Measurements from ENCODE around the gene FAM180B.

The FAM180B gene

DNA sequence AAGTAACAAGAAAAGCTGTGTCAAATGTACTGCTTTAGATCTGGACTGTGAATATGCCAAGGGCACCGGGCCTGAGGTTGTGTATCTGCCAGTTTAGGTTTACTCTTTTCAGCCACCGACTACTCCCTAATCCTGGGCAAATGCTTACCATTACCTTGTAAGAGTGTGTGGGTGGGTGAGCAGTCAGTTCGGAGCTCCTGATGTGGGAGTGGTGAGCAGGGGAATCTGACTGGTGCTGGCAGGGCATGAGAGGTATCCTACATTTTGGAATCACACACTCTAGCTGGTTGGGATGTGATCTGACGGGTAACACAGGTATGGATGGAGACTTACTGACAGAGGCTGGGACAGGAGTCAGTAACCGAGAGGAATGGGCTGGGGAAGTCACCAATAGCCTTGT lies 2.6 kb upstream of the FAM180B start:
- TF ChIP-seq ZNF837 (tag by site-specific recombination; IDR thresholded peaks at IDR 0.05): no peak
- TF ChIP-seq ZNF248 (tag by site-specific recombination; IDR thresholded peaks at IDR 0.05): no peak
- TF ChIP-seq OSR2 (tag by site-specific recombination; IDR thresholded peaks at IDR 0.05): no peak
- TF ChIP-seq EGR2 (tag by site-specific recombination; IDR thresholded peaks at IDR 0.05; ENCODE audit: low read depth): peak; percentile 38; the same call in 1 of the 2 replicates
- TF ChIP-seq OVOL3 (tag by site-specific recombination; IDR thresholded peaks at IDR 0.05): no peak
- TF ChIP-seq ZNF776 (tag by site-specific recombination; IDR thresholded peaks at IDR 0.05; ENCODE audit: borderline replicate concordance): no peak
- TF ChIP-seq ZNF555 (tag by site-specific recombination; conservative IDR thresholded peaks at IDR 0.05): no peak
- no peak for TF ChIP-seq ZNF623 (tag by site-specific recombination; IDR thresholded peaks at IDR 0.05)
- no peak for TF ChIP-seq ZNF610 (tag by site-specific recombination; IDR thresholded peaks at IDR 0.05; ENCODE audit: borderline replicate concordance)
- TF ChIP-seq, protein P1, sequence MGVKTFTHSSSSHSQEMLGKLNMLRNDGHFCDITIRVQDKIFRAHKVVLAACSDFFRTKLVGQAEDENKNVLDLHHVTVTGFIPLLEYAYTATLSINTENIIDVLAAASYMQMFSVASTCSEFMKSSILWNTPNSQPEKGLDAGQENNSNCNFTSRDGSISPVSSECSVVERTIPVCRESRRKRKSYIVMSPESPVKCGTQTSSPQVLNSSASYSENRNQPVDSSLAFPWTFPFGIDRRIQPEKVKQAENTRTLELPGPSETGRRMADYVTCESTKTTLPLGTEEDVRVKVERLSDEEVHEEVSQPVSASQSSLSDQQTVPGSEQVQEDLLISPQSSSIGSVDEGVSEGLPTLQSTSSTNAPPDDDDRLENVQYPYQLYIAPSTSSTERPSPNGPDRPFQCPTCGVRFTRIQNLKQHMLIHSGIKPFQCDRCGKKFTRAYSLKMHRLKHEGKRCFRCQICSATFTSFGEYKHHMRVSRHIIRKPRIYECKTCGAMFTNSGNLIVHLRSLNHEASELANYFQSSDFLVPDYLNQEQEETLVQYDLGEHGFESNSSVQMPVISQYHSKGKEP (tag by site-specific recombination; IDR thresholded peaks at IDR 0.05): no peak
- no peak for TF ChIP-seq KLF8 (tag by site-specific recombination; IDR thresholded peaks at IDR 0.05)
- TF ChIP-seq ZFHX2 (tag by site-specific recombination; conservative IDR thresholded peaks at IDR 0.05): peak; percentile 66
- POLR2A ChIA-PET: interaction anchor here (0.6 kb wide), 1 partner anchor 106 kb away, joined by 3 read pairs; no protein-coding TSS in a partner anchor
- CTCF ChIA-PET: no interaction called here
- H3K4me3 ChIP-seq (ENCODE audit: low read depth, low read length): no peak overlapping the region
- H3K27ac ChIP-seq (ENCODE audit: extremely low read depth, low read depth, low read length): no peak overlapping the region
- no peaks in the 10 kb centered on the region for H3K9me3 ChIP-seq (ENCODE audit: control insufficient read depth, insufficient read depth, low read depth, low read length)
- H3K4me1 ChIP-seq (ENCODE audit: control insufficient read depth, insufficient read depth, low read length): no peaks in the 10 kb centered on the region
- peaks cover 20 to 55% of the 10 kb centered on the region in 2 experiments; a peak in 2 of 3 replicates for H3K36me3 ChIP-seq (ENCODE audit: control insufficient read depth in 2 of 2, insufficient read depth in 1 of 2, low read length in 2 of 2)

DNA sequence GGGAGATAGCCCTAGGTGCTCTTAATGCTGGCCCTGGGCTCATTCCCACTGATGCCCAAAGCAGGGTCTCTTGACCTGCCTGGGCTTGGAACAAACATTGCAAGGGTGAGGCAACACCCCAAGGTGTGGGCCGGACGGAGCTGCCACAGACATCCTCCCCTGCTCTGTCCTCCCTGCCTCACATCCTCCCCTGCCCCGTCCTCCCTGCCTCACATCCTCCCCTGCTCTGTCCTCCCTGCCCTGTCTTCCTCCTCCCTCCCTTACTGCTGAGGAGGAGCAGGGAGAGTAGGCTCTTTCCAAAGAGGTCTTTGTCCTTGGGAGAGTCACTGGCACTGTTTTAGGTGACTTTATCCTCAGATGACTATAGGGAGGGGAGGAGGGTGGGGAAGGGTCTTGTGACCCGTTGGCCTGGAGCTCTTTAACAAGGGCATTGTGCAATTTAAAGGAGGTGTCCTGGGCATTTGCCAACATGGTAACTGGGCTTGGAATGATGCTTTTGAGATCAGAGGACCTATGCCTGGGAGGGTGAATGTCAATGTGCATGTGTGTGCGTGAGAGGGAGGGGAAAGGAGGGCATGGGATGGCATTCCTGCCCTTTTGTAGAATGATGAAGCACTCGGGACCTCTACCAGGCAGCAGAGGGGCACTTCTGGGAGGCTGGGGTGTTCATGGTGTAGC lies 700 bp downstream of the FAM180B start:
- H3K9me3 ChIP-seq (ENCODE audit: control insufficient read depth, insufficient read depth, low read depth, low read length): no peaks in the 10 kb centered on the region
- ChIA-PET POLR2A (no interaction called here), CTCF (no interaction called here)
- H3K4me3 ChIP-seq (ENCODE audit: low read depth, low read length): no peak overlapping the region
- H3K4me1 ChIP-seq (ENCODE audit: control insufficient read depth, insufficient read depth, low read length): no peaks in the 10 kb centered on the region
- no peak overlapping the region for H3K27ac ChIP-seq (ENCODE audit: extremely low read depth, low read depth, low read length)
- H3K36me3 ChIP-seq (ENCODE audit: control insufficient read depth in 2 of 2, insufficient read depth in 1 of 2, low read length in 2 of 2): peaks cover 13 to 32% of the 10 kb centered on the region in 2 experiments; a peak in 2 of 3 replicates
- TF ChIP-seq KLF16 (tag by site-specific recombination; IDR thresholded peaks at IDR 0.05) (no peak), ZNF521 (tag by site-specific recombination; IDR thresholded peaks at IDR 0.05) (no peak), WT1 (tag by site-specific recombination; IDR thresholded peaks at IDR 0.05) (peak; percentile 84), KLF17 (tag by site-specific recombination; IDR thresholded peaks at IDR 0.05) (peak; percentile 91), ZNF660 (tag by site-specific recombination; IDR thresholded peaks at IDR 0.05) (no peak), ZNF571 (tag by site-specific recombination; IDR thresholded peaks at IDR 0.05) (no peak), ZBTB17 (tag by site-specific recombination; IDR thresholded peaks at IDR 0.05) (no peak), ZNF426 (tag by site-specific recombination; IDR thresholded peaks at IDR 0.05) (no peak), ZNF433 (tag by site-specific recombination; IDR thresholded peaks at IDR 0.05; ENCODE audit: low read depth) (no peak), ZNF48 (tag by site-specific recombination; IDR thresholded peaks at IDR 0.05) (no peak), ZNF398 (tag by site-specific recombination; IDR thresholded peaks at IDR 0.05) (0 out of 2 replicates have a peak, but pooled peaks have one; percentile 19), ZNF600 (tag by site-specific recombination; IDR thresholded peaks at IDR 0.05) (no peak), ZNF830 (tag by site-specific recombination; IDR thresholded peaks at IDR 0.05; ENCODE audit: low read depth) (no peak), ZNF26 (tag by site-specific recombination; IDR thresholded peaks at IDR 0.05) (no peak), ZNF747 (tag by site-specific recombination; IDR thresholded peaks at IDR 0.05) (no peak), ZNF621 (tag by site-specific recombination; IDR thresholded peaks at IDR 0.05) (no peak), ZNF629 (tag by site-specific recombination; IDR thresholded peaks at IDR 0.05) (no peak), ZFHX2 (tag by site-specific recombination; conservative IDR thresholded peaks at IDR 0.05) (0 out of 2 replicates have a peak, but pooled peaks have one; percentile 26)

Data from HEK293 (cell line).